ENCODE measurements around the gene KIF18B.

Gene KIF18B

GRCh38 chr17:44875761-44876160 is 71.8 kb downstream of the KIF18B start:
- DNase-seq (ENCODE audit: low spot score) = no peak

Measured in RKO (cell line).